MM.1S (cell line): ENCODE results near the gene FOXJ1.

Experiments used
- DNase-seq: peaks from one replicate; pipeline ENCODE4 v3.0.0-alpha.2; 2015
- H2AFZ ChIP-seq: fragments of 300-600 bp; sonication (generic); 2 replicates; pipeline ENCODE4 v1.6.0; 2016; ENCODE audit warnings: antibody characterized with exemption, low read length
- H3F3A ChIP-seq: fragments of 300-600 bp; sonication (generic); 2 replicates; pipeline ENCODE4 v1.6.1; 2016; ENCODE audit warnings: mild to moderate bottlenecking, antibody characterized with exemption, low read length, moderate library complexity, mixed read lengths; ENCODE audit not compliant: insufficient read depth
- H3K27ac ChIP-seq: fragments of 300-600 bp; sonication (generic); 2 replicates; pipeline ENCODE4 v1.5.1; 2016; ENCODE audit warnings: mild to moderate bottlenecking, low read length
- H3K27me3 ChIP-seq: fragments of 300-600 bp; sonication (generic); replicated peaks from 2 replicates; pipeline ENCODE4 v1.6.0; 2016; ENCODE audit warnings: low read length; ENCODE audit not compliant: insufficient read depth
- H3K36me3 ChIP-seq: fragments of 300-600 bp; sonication (generic); replicated peaks from 2 replicates; pipeline ENCODE4 v1.6.1; 2016; ENCODE audit warnings: mild to moderate bottlenecking, low read length, mixed read lengths; ENCODE audit not compliant: insufficient read depth
- H3K4me1 ChIP-seq: fragments of 300-600 bp; sonication (generic); 2 replicates; pipeline ENCODE4 v1.6.1; 2016; ENCODE audit warnings: low read length, mixed read lengths
- H3K4me2 ChIP-seq: fragments of 300-600 bp; sonication (generic); 2 replicates; pipeline ENCODE4 v1.6.0; 2016; ENCODE audit warnings: low read depth, low read length
- H3K4me3 ChIP-seq: fragments of 300-600 bp; sonication (generic); 2 replicates; pipeline ENCODE4 v1.5.1; 2016; ENCODE audit warnings: low read length, mixed read lengths
- H3K79me2 ChIP-seq: fragments of 300-600 bp; sonication (generic); 2 replicates; pipeline ENCODE4 v1.6.1; 2016; ENCODE audit warnings: mixed run types, low read length, mixed read lengths
- H3K9ac ChIP-seq: fragments of 300-600 bp; sonication (generic); 2 replicates; pipeline ENCODE4 v1.6.1; 2016; ENCODE audit warnings: low read length, mixed read lengths
- H3K9me2 ChIP-seq: fragments of 300-600 bp; sonication (generic); replicated peaks from 2 replicates; pipeline ENCODE4 v1.6.1; 2016; ENCODE audit warnings: mild to moderate bottlenecking, low read length, mixed read lengths; ENCODE audit not compliant: insufficient read depth
- H3K9me3 ChIP-seq: fragments of 300-600 bp; sonication (generic); replicated peaks from 2 replicates; pipeline ENCODE4 v1.6.1; 2016; ENCODE audit warnings: mild to moderate bottlenecking, low read length, mixed read lengths; ENCODE audit not compliant: insufficient read depth
- H4K20me1 ChIP-seq: fragments of 300-600 bp; sonication (generic); 2 replicates; pipeline ENCODE4 v1.6.1; 2016; ENCODE audit warnings: mild to moderate bottlenecking, low read length, moderate library complexity, mixed read lengths; ENCODE audit not compliant: insufficient read depth
- EZH2 ChIP-seq: fragments of 300-600 bp; sonication (generic); optimal IDR thresholded peaks from 2 replicates; pipeline ENCODE3; 2017; ENCODE audit warnings: low read depth, mild to moderate bottlenecking, antibody characterized with exemption, low read length, mixed read lengths
- EZH2phosphoT487 ChIP-seq: fragments of 300-600 bp; sonication (generic); IDR thresholded peaks from 2 replicates; pipeline ENCODE4 v1.6.1; 2018; ENCODE audit warnings: antibody characterized with exemption, low read length
- TF ChIP-seq, protein P1 (sequence below): fragments of 300-600 bp; sonication (generic); IDR thresholded peaks from 2 replicates; pipeline ENCODE4 v1.5.1; 2016; ENCODE audit warnings: antibody characterized with exemption, low read length, mixed read lengths

Gene FOXJ1

DNA sequence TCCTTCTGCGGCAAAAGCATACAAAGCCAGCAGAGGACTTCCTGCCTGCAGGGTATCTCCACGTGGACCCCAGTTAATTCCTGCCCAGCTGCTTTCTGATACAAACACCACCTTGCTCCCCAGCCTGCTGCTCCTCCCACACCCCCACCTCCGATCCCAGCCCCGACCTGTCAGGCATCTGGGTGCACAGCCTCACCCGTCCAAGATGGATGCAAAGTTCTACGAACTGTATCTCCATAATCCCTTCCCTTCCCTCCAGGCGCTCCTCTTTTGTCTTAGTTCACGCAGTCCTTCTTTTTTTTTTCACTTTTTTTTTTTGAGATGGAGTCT is 15.6 kb upstream of the FOXJ1 start:
- no peaks in the 10 kb centered on the region for H3K9me3 ChIP-seq
- H3K27ac ChIP-seq = no peak overlapping the region
- no peak overlapping the region for H3K9ac ChIP-seq
- H3K4me1 ChIP-seq = no peaks in the 10 kb centered on the region
- no peaks in the 10 kb centered on the region for H4K20me1 ChIP-seq
- H3K36me3 ChIP-seq = no peaks in the 10 kb centered on the region
- TF ChIP-seq, protein P1, sequence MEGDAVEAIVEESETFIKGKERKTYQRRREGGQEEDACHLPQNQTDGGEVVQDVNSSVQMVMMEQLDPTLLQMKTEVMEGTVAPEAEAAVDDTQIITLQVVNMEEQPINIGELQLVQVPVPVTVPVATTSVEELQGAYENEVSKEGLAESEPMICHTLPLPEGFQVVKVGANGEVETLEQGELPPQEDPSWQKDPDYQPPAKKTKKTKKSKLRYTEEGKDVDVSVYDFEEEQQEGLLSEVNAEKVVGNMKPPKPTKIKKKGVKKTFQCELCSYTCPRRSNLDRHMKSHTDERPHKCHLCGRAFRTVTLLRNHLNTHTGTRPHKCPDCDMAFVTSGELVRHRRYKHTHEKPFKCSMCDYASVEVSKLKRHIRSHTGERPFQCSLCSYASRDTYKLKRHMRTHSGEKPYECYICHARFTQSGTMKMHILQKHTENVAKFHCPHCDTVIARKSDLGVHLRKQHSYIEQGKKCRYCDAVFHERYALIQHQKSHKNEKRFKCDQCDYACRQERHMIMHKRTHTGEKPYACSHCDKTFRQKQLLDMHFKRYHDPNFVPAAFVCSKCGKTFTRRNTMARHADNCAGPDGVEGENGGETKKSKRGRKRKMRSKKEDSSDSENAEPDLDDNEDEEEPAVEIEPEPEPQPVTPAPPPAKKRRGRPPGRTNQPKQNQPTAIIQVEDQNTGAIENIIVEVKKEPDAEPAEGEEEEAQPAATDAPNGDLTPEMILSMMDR = no peak
- no peak for TF ChIP-seq EZH2phosphoT487
- no peak for TF ChIP-seq EZH2
- H3F3A ChIP-seq = no peaks in the 10 kb centered on the region
- no peak overlapping the region for H3K4me2 ChIP-seq
- no peaks in the 10 kb centered on the region for H3K9me2 ChIP-seq
- H3K79me2 ChIP-seq = no peaks in the 10 kb centered on the region
- H3K27me3 ChIP-seq = no peaks in the 10 kb centered on the region
- DNase-seq = no peak
- H2AFZ ChIP-seq = no peak overlapping the region
- H3K4me3 ChIP-seq = no peak overlapping the region

DNA sequence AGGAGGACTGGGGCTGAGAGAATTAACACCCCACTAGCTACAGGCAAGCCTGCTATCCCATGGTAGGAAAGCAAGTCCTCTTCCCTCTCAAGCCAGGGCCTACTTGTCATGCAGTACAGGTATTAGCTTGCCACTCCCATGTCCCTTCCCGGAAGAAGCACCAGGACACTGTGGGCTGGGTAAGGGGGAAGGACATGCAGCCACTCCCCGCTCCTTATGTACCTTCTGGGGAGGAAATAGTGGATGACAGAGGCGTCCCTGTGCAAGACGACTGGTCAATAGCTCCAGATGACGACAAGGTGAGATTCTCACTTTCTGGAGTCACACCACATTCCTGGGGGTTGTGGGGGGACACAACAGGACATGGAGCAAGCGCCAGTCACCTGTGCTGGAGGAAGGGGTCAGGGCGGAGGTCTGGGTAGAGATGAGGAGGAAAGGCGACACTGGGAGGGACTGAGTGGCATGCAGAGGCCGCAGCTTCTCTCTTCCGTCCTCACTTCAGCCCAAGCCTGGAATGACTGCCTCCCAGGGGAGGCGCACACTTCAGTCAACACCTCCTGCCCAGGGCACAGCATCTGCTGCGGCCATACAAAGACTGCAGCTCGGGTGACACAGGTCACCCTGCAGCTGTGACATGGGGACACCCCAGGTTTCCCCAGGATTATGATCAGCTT is 15.1 kb upstream of the FOXJ1 start:
- H3K9me2 ChIP-seq = no peaks in the 10 kb centered on the region
- no peaks in the 10 kb centered on the region for H3F3A ChIP-seq
- DNase-seq = no peak
- H2AFZ ChIP-seq = no peak overlapping the region
- H3K9me3 ChIP-seq = no peaks in the 10 kb centered on the region
- H3K4me1 ChIP-seq = no peaks in the 10 kb centered on the region
- no peak overlapping the region for H3K4me2 ChIP-seq
- H3K79me2 ChIP-seq = no peaks in the 10 kb centered on the region
- no peaks in the 10 kb centered on the region for H3K36me3 ChIP-seq
- H4K20me1 ChIP-seq = no peaks in the 10 kb centered on the region
- no peaks in the 10 kb centered on the region for H3K27me3 ChIP-seq
- H3K9ac ChIP-seq = no peak overlapping the region
- TF ChIP-seq, protein P1 = no peak
- TF ChIP-seq EZH2phosphoT487 (no peak), EZH2 (no peak)
- no peak overlapping the region for H3K4me3 ChIP-seq
- H3K27ac ChIP-seq = no peak overlapping the region

DNA sequence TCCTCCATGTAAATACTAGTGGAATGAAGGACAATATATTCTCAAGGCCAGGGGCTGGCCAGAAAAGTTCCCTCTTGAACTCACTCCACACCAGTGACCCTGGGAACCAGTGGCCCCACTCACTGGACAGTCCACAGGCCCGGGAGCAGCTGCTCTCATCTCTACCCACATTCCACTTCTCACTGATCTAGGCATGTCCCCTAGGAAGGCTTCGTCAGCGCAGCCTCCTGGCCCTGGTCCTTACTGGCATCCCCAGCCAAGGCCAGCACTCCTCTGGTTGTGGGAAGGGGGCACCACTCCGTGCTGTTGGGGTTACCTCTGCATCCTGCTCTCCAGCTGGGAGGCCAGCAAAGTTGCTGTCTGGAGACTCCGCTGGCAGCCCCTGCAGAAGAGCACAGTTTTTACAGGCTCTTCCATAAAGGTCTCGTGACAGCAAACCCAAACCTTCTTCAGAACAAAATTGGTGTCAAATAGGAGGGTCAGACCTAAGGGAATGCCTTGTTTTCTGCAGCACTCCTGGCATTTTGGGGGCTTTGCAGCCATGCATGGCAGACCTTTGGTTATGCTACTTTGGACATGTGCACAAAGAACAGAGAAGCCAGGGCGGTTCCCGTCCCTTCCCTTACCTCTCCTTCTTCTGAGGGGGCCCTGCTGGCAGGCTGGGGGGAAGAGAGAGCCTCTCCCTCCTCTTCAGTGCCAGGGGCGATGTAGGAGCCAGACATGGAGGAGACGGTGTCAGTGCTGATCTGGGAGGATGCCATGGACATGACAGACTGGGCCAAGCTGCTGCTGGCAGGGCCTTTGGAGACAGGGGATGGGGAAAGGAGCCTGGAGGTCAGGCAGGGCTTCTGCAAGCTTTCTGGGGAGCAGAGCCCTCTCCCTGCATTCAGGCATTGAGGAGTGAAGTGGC is 14.1 kb upstream of the FOXJ1 start:
- Histone ChIP-seq H3K27me3 (no peaks in the 10 kb centered on the region), H4K20me1 (no peaks in the 10 kb centered on the region), H3K4me2 (no peak overlapping the region), H3F3A (no peaks in the 10 kb centered on the region), H3K9me2 (no peaks in the 10 kb centered on the region), H3K36me3 (no peaks in the 10 kb centered on the region), H3K4me1 (no peaks in the 10 kb centered on the region), H3K4me3 (no peak overlapping the region), H3K9ac (no peak overlapping the region), H3K9me3 (no peaks in the 10 kb centered on the region), H3K79me2 (no peaks in the 10 kb centered on the region), H2AFZ (no peak overlapping the region), H3K27ac (no peak overlapping the region)
- TF ChIP-seq EZH2phosphoT487 (no peak), EZH2 (no peak)
- TF ChIP-seq, protein P1 = no peak
- no peak for DNase-seq
